ENCODE results near the gene GALNT1.

DNA sequence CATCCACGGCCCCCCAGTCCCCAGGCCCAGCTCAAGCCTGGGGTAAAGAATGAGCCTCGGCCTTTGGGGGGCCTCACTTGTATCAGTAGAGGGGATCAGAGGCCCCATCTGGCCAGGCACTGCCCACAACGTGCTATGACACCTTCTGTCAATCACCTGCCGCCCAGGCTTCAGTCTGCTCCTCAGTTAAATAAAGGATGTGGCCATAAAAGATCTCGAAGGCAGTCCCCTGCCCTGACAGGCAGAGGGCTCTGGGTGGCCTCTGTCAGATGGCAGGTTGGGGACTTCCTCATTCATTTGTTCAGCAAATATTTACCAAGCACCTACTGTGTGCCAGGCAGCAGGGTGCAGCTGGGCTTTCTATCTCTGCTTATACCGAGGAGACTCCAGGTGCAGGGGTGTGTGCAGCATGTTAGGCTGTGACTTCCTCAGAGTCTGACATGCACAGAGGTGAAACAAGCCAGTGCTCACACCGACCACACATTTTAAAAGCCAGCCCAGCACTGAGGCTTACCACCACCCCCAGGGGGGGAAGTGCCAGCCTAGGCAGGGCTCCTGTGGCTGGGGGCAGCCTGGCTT is 166.4 kb downstream of the GALNT1 start:
- TF ChIP-seq POLR2A (IDR thresholded peaks at IDR 0.05), result no peak
- TF ChIP-seq, protein P1, sequence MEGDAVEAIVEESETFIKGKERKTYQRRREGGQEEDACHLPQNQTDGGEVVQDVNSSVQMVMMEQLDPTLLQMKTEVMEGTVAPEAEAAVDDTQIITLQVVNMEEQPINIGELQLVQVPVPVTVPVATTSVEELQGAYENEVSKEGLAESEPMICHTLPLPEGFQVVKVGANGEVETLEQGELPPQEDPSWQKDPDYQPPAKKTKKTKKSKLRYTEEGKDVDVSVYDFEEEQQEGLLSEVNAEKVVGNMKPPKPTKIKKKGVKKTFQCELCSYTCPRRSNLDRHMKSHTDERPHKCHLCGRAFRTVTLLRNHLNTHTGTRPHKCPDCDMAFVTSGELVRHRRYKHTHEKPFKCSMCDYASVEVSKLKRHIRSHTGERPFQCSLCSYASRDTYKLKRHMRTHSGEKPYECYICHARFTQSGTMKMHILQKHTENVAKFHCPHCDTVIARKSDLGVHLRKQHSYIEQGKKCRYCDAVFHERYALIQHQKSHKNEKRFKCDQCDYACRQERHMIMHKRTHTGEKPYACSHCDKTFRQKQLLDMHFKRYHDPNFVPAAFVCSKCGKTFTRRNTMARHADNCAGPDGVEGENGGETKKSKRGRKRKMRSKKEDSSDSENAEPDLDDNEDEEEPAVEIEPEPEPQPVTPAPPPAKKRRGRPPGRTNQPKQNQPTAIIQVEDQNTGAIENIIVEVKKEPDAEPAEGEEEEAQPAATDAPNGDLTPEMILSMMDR (IDR thresholded peaks at IDR 0.05), result no peak
